T1000 (cell line): Measurements from ENCODE around the gene HAUS1.
"Not testable (repeated sequence)": the region's sequence is repeated elsewhere in the genome, so short reads cannot be mapped to it uniquely, and the experiment has no call there.

ENCODE experiments used
- DNase-seq: peaks from one replicate; lab custom pipeline; 2025; ENCODE audit warnings: mixed read lengths; lab: John Stamatoyannopoulos, UW

The HAUS1 gene

GRCh38 chr18:46104128-46104911, at the start of gene HAUS1:
Gene HAUS1 (plus strand): TSS chr18:46104385. CDS start chr18:46104412, 27 bp downstream.
- peak; percentile 49 for DNase-seq

GRCh38 chr18:46054956-46055837, 49.0 kb upstream of the HAUS1 start:
- no peak for DNase-seq

- no peak for DNase-seq
Measured at GRCh38 chr18:46055838-46056230, 48.4 kb upstream of the HAUS1 start.

- no peak for DNase-seq
Measured at GRCh38 chr18:46060359-46060841, 43.8 kb upstream of the HAUS1 start.

GRCh38 chr18:46061387-46061786, 42.8 kb upstream of the HAUS1 start:
- DNase-seq, result no peak

- DNase-seq, result no peak
Measured at GRCh38 chr18:46061796-46062195, 42.4 kb upstream of the HAUS1 start.

GRCh38 chr18:46062781-46063180, 41.4 kb upstream of the HAUS1 start:
- DNase-seq, result no peak

- DNase-seq, result peak; percentile 7
Measured at GRCh38 chr18:46067438-46068007, 36.7 kb upstream of the HAUS1 start.

- no peak for DNase-seq
Measured at GRCh38 chr18:46068763-46069162, 35.4 kb upstream of the HAUS1 start.

- DNase-seq, result no peak
Measured at GRCh38 chr18:46069524-46069923, 34.7 kb upstream of the HAUS1 start.

- no peak for DNase-seq
Measured at GRCh38 chr18:46070232-46070631, 34.0 kb upstream of the HAUS1 start.

- DNase-seq, result no peak
Measured at GRCh38 chr18:46070815-46071652, 33.2 kb upstream of the HAUS1 start.

- peak; percentile 42 for DNase-seq
Measured at GRCh38 chr18:46071653-46072375, 32.4 kb upstream of the HAUS1 start, which contains the start of gene PSTPIP2. Gene PSTPIP2 (minus strand): TSS chr18:46072260. CDS start chr18:46072188, 72 bp downstream.

- DNase-seq, result no peak
Measured at GRCh38 chr18:46072376-46072867, 31.8 kb upstream of the HAUS1 start.

- no peak for DNase-seq
Measured at GRCh38 chr18:46072959-46073358, 31.2 kb upstream of the HAUS1 start.

- DNase-seq, result peak; percentile 59
Measured at GRCh38 chr18:46073474-46074331, 30.5 kb upstream of the HAUS1 start.

GRCh38 chr18:46079336-46079735, 24.8 kb upstream of the HAUS1 start:
- DNase-seq, result no peak

GRCh38 chr18:46080156-46080555, 24.0 kb upstream of the HAUS1 start:
- DNase-seq, result no peak

GRCh38 chr18:46084431-46084830, 19.8 kb upstream of the HAUS1 start:
- DNase-seq, result no peak

- not testable (repeated sequence) for DNase-seq
Measured at GRCh38 chr18:46088501-46088900, 15.7 kb upstream of the HAUS1 start.
